ENCODE data around the gene SCD.

SCD gene

DNA sequence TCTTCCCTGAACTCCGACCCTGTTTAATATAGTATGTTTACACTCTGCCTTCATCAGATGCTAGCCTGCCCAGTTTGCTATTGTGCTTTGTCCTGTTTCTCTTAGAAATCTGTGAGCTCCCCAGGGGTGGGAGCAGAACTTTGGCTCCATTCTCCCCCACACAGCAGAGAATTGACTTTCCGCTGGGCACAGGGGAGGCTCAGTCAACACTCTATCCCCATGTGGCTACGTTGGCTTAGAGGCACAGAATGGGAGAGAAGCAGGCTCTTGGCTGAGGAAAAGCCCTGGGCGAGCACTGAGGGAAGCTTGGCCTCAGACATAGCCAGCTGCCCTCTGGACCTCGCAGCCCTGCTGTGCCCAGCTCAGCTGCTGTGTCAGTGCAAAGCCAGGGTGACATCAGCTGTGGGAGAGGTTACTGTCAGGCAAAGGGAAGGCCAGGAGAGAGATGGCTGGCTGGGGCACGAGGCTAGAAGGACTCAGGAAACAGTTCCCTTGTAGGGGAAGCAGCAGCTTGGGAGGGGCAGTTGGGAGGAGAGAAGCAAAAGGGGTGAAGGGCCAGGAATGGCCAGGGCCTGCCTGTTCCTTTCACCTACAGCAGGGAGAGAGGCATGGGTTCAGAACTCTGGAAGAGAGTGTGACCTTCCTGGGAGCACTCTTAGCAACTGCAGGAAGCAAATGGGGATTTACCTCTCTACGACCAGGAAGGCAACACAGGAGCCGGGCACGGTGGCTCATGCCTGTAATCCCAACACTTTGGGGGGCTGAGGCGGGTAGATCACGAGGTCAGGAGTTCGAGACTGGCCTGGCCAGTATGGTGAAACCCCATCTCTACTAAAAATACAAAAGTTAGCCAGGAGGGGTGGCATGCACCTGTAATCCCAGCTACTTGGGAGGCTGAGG is 5.8 kb upstream of the SCD start:
- DNase-seq = no peak

- DNase-seq = no peak
Measured at GRCh38 chr10:100341953-100342626, 4.9 kb upstream of the SCD start.

DNA sequence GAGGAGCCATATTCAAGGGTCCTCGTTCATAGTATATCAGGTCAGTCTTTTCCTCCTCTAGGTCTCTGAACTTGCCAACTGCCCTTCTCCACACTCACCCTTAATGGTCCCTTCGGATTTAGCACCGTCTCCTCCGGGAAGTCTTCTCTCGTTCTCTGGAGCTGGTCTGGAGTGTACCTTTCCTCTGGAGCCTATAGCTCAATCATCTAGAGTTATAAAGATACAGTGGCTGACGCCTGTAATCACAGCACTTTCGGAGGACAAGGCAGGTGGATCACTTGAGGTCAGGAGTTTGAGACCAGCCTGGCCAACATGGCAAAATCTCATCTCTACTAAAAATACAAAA is 4.4 kb upstream of the SCD start:
- no peak for DNase-seq

DNA sequence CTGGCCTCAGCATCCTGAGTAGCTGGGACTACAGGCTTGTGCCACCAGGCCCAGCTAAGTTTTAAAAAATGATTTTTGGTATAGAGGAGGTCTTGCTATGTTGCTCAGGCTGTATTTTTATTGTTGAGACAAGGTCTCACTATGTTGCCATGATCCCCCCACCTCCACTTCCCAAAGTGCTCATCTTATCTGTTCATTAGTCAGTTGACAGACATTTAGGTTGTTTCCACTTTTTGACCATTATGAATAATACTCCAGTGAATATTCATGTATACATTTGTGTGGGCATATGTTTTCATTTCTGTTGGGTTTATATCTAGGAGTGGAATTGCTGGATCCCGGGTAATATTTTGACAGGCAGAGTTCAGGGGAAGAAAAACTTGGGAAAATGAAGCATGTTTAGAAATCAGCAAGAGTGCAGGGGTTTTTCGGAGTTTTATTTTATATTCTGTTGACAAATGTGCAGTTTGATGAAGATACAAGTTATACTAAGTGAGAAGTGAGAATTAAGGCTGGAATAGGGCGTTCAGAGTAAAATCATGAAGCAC is 2.7 kb upstream of the SCD start:
- DNase-seq = no peak

- DNase-seq = no peak
Measured at GRCh38 chr10:100345570-100346330, 1.3 kb upstream of the SCD start.

DNA sequence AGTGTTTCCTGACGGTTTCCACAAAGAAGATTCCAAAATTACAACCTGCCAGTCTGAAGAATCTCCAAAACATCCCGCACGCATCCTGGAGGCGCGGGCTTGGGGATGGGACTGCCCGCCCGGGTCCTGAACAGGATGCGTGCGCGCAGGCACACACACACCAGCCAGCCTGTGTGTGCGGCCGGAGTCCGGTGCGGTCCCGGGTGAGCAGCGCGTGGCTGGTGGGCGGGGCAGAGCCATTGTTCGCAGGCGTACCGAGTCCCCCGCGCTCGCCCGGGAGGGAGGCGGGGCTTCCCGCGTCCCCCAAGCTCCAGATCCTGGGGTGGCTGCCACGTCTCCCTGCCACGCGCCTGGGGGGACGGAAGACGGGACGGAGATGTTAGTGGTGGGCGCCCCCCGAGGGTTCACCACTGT is 675 bp upstream of the SCD start:
- DNase-seq = peak; percentile 40

- no peak for DNase-seq
Measured at GRCh38 chr10:100347568-100348195, 649 bp downstream of the SCD start.

DNA sequence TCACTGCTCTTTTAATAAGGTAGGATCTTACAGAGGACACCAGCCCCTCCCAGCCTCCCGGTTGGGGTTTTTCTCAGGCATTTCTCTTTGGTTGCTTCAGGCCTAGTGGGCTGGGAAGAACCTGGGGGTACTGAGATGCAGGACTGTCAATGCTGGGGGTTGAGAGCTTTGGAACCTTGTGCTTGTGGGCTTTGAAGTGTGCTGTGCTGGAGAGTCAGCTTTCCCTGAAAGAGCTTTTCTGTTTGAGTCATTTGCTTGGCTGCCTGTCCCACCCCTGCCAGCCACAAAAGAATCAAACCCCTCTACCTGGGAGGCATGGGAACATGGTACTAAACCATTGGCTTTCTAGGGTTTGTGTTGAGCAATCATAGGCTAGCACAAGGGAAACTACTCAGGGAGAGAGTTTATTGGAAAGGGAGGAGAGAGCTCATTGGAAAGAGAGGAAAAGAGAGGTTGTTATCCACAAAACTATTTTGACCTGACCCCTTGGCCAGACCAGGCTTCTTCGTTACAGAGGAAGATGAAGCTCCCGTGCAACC is 1.4 kb downstream of the SCD start:
- DNase-seq = no peak

DNA sequence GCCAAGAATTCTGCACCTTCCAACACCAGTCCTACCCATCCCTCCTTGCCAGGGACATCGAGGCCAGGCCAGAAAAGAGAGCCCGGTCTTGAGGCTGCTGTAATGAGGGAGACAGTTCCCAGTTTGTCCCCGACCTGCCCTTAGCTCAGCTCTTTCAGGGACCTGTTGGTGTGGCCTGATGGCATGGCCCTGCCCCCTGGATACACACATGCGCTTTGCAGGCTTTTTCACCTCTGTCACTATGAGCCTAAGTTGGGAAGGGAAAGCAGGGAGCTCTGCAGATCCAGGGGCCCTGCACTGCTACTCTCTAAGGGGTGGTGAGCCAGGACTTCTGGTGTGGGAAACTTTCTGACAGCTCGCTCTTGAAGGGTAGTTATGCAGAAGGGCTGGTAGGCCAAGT is 2.1 kb downstream of the SCD start:
- DNase-seq = no peak

GRCh38 chr10:100349672-100350071 is 2.6 kb downstream of the SCD start:
- no peak for DNase-seq

GRCh38 chr10:100350914-100351485 is 4.0 kb downstream of the SCD start:
- DNase-seq = no peak

- no peak for DNase-seq
Measured at GRCh38 chr10:100353770-100354485, 6.9 kb downstream of the SCD start.

DNA sequence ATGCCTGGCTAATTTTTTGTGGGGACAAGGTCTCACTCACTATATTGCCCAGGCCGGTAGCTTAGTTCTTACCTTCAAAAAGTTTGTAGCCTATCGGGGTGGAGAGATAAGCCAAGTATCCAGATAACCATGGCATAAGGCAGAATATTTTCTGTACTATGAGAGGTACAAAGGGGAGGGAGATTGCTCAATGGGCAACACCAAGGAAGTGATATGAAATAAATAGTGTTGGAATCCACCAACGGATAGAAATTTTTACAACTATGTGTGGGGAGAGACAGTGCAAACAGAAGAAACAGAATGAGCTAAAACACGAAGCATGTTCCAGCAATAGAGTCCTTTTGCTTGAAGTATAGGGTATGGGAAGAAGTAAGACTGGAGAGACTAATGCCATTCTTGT is 8.1 kb downstream of the SCD start:
- DNase-seq = no peak

DNA sequence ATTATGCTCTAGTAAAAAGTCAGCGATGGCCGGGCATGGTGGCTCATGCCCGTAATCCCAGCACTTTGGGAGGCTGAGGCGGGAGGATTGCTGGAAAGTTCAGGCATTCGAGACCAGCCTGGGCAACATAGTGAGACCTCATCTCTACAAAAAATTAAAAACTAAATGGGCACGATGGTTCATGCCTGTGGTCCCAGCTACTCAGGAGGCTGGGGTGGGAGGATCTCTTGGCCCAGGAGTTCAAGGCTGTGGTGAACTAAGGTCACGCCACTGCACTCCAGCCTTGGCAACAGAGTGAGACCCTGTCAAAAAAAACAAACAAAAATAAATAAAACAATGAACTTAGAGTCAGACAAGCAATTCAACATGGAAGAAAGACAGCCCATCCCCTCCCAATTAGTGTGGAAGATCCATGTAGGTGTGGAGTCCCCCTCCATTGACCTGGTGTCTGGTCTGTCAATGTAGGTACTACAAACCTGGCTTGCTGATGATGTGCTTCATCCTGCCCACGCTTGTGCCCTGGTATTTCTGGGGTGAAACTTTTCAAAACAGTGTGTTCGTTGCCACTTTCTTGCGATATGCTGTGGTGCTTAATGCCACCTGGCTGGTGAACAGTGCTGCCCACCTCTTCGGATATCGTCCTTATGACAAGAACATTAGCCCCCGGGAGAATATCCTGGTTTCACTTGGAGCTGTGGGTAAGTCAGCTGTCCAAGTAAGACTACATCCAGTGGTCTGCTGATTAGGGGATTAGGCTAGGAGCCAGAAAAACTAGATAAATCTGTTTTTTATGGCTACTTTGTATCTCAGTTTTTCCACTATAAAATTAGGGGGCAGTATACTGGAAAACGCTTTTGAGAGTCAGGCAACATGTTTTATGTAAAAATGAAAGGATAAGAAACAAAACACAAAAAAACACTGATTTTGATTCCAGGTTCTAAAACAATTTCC is 9.3 kb downstream of the SCD start:
- DNase-seq = no peak

DNA sequence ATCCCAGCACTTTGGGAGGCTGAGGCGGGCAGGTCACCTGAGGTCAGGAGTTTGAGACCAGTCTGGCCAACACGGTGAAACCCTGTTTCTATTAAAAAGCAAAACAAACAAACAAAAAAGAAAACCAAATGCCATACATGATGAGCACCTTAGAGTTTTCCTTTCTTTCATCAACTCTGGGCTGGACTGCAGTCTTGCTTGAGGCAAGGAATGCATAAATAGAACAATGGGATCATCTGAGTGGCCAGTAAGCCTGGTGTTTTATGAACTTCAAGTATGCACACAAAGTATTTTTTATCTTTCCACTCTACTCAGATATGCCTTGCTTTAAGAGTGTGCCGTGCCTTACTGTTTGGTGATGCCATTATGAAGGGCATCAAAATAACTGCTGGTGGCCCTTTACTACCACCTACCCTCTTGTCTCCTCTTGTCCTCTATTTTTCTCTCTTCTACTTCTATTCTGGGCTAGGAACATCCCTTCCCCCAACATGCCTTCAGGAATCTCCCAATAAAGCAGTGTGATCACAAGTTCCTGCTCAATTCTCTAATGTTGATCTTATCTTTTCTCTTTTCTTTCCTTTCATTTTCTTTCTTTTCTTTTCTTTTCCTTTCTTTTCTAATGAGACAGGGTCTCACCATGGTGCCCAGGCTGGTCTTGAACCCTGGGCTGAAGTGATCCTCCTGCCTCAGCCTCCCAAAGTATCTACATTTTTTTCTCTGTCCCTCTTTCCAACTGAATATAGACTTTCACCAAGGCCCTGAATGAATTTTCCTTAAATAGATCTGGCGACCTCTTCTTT is 10.2 kb downstream of the SCD start:
- DNase-seq = no peak

DNA sequence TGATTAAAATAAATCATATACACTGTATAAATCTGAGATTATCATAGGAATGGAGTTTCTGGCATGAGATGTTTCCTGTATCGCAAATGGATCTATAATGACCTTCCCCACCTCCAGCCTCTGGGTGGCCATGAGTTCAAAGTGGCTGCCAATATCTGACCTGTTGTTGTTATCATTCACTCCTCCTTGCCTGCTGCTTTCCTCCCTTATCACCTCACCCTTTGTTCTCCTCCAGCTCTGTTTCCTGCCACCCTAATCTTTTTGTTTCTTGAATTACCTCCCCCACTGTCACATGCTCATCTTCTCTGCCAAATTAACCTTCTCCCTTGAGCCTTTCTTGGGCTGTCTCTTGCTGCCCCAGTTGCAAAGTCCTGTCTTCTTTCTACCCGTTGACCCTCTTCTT is 12.0 kb downstream of the SCD start:
- DNase-seq = no peak

GRCh38 chr10:100359529-100360150 is 12.6 kb downstream of the SCD start:
- no peak for DNase-seq

- DNase-seq = no peak
Measured at GRCh38 chr10:100360234-100360633, 13.2 kb downstream of the SCD start.

All from NCI-H2227 treated with DMSO at 0.1 percent for 48 hours (cell line).